HepG2 (cell line): ENCODE measurements around the gene PRR35. TPM values are rescaled to one million over a fixed set of nuclear protein-coding genes. Genes with fewer than 3 reads are reported as not detected.

Source experiments
- ATF7-NPFF ChIP-seq: sonication (generic); formaldehyde crosslinking; IDR thresholded peaks from 2 replicates; pipeline ENCODE4 v1.8.1; 2023; ENCODE audit warnings: mild to moderate bottlenecking, low read depth, missing genetic modification reagents, moderate library complexity
- CEBPZ ChIP-seq: IDR thresholded peaks from 2 replicates; pipeline ENCODE4 v1.6.1; 2012; ENCODE audit warnings: low read length, improper control_type of control experiment
- CTCF ChIP-seq: sonication (generic); formaldehyde crosslinking; IDR thresholded peaks from 2 replicates; pipeline ENCODE4 v1.5.0; 2020; ENCODE audit warnings: mild to moderate bottlenecking, missing genetic modification reagents, moderate library complexity
- DMAP1 ChIP-seq: IDR thresholded peaks from 2 replicates; pipeline ENCODE4 v1.6.1; 2016
- HNF4A ChIP-seq: sonication (generic); formaldehyde crosslinking; IDR thresholded peaks from 2 replicates; pipeline ENCODE4 v1.4.0; 2020; ENCODE audit warnings: missing genetic modification reagents
- KLF13 ChIP-seq: sonication (generic); formaldehyde crosslinking; IDR thresholded peaks from 2 replicates; pipeline ENCODE4 v1.4.0; 2020; ENCODE audit warnings: mild to moderate bottlenecking, missing genetic modification reagents
- SALL1 ChIP-seq: sonication (generic); formaldehyde crosslinking; IDR thresholded peaks from 2 replicates; pipeline ENCODE4 v1.8.0; 2022; ENCODE audit warnings: mild to moderate bottlenecking, missing genetic modification reagents
- SNAPC5 ChIP-seq: sonication (generic); formaldehyde crosslinking; IDR thresholded peaks from 2 replicates; pipeline ENCODE4 v1.8.1; 2023; ENCODE audit warnings: mild to moderate bottlenecking, missing genetic modification reagents, borderline replicate concordance
- SRSF1 ChIP-seq: fragments of 200-400 bp; formaldehyde crosslinking; optimal IDR thresholded peaks from 2 replicates; pipeline ENCODE3; 2017; ENCODE audit warnings: mild to moderate bottlenecking, low read depth, low read length, moderate library complexity
- THAP11 ChIP-seq: IDR thresholded peaks from 2 replicates; pipeline ENCODE4 v1.6.1; 2016; ENCODE audit warnings: missing biosample characterization, missing genetic modification reagents
- ZBTB42 ChIP-seq: sonication (generic); formaldehyde crosslinking; IDR thresholded peaks from 2 replicates; pipeline ENCODE4 v1.5.0; 2020; ENCODE audit warnings: mild to moderate bottlenecking, missing genetic modification reagents
- ZBTB43 ChIP-seq: sonication (generic); formaldehyde crosslinking; conservative IDR thresholded peaks from 2 replicates; pipeline ENCODE4 v1.4.0; 2020; ENCODE audit warnings: missing genetic modification reagents
- ZBTB7A ChIP-seq: sonication (generic); formaldehyde crosslinking; IDR thresholded peaks from 2 replicates; pipeline ENCODE4 v1.8.0; 2022; ENCODE audit warnings: mild to moderate bottlenecking, missing genetic modification reagents
- ZNF205 ChIP-seq: IDR thresholded peaks from 2 replicates; pipeline ENCODE4 v1.6.1; 2018; ENCODE audit warnings: missing biosample characterization, missing genetic modification reagents
- ZNF546 ChIP-seq: sonication (generic); formaldehyde crosslinking; conservative IDR thresholded peaks from 2 replicates; pipeline ENCODE4 v1.8.1; 2023; ENCODE audit warnings: mild to moderate bottlenecking, missing genetic modification reagents
- ZSCAN20 ChIP-seq: sonication (generic); formaldehyde crosslinking; IDR thresholded peaks from 2 replicates; pipeline ENCODE4 v1.4.0; 2020; ENCODE audit warnings: missing genetic modification reagents, mild to moderate bottlenecking, borderline replicate concordance
- polyA plus RNA-seq, 8 experiments: library from polyadenylated mRNA; depleted of rRNA in 3 of 8; stranded (reverse) in 7 of 8; unstranded in 1 of 8; fragments of >200 nt; fragmentation: Illumina TruSeq in 4 of 8; extraction: Trizol in 4 of 8; gene quantifications; 2 replicates each; pipeline versions ENCODE4 v1.2.1 to v1.2.3, GENCODE V29; 2011 to 2016; ENCODE audit warnings: low read depth in 4 of 8, missing spikeins in 1 of 8, mixed read lengths in 1 of 8; ENCODE audit not compliant: insufficient read depth in 1 of 8
- total RNA-seq, 5 experiments: library from RNA; depleted of rRNA; stranded (reverse); fragments of >200 nt; fragmentation: Illumina TruSeq; extraction: Trizol; gene quantifications; 2 replicates each; pipeline ENCODE4 v1.2.3, GENCODE V29; 2016; ENCODE audit warnings: low read depth in 1 of 5
- TF ChIP-seq, protein P1 (sequence below): IDR thresholded peaks from 2 replicates; pipeline ENCODE4 v1.6.1; 2016; ENCODE audit warnings: low read depth, borderline replicate concordance
- TF ChIP-seq, protein P2 (sequence below): sonication (generic); IDR thresholded peaks from 2 replicates; pipeline ENCODE4 v1.6.1; 2016; ENCODE audit warnings: low read depth, borderline replicate concordance
- TF ChIP-seq, protein P3 (sequence below): sonication (generic); formaldehyde crosslinking; IDR thresholded peaks from 2 replicates; pipeline ENCODE4 v1.5.1; 2020; ENCODE audit warnings: mild to moderate bottlenecking, moderate library complexity, missing genetic modification reagents

PRR35 gene
- total and polyA plus RNA-seq, 2 of the 13 experiments (the other 11 are each of a cell fraction or from before 2014, with no cell fraction given) = 0.07 to 0.16 TPM

GRCh38 chr16:527015-527903, 32.9 kb upstream of the PRR35 start, which contains the start of gene CAPN15 (continued):
- TF ChIP-seq SNAPC5 (CRISPR knock-in tag) (no peak), CEBPZ (no peak), ZBTB7A (CRISPR knock-in tag) (no peak), KLF13 (CRISPR knock-in tag) (no peak), ZSCAN20 (CRISPR knock-in tag) (peak; percentile 69; the same call in 1 of the 2 replicates), SALL1 (peak; percentile 72), ZBTB43 (CRISPR knock-in tag) (peak; percentile 18; the same call in 1 of the 2 replicates), CTCF (CRISPR knock-in tag) (0 out of 2 replicates have a peak, but pooled peaks have one; percentile 12), ZNF205 (CRISPR knock-in tag) (0 out of 2 replicates have a peak, but pooled peaks have one; percentile 22), HNF4A (CRISPR knock-in tag) (no peak), ATF7-NPFF (CRISPR knock-in tag) (peak; percentile 48; the same call in 1 of the 2 replicates), SRSF1 (peak; percentile 15), DMAP1 (peak; percentile 78; the same call in 1 of the 2 replicates), ZBTB42 (CRISPR knock-in tag) (no peak), THAP11 (peak; percentile 98), ZNF546 (CRISPR knock-in tag) (no peak)
- TF ChIP-seq, protein P1, sequence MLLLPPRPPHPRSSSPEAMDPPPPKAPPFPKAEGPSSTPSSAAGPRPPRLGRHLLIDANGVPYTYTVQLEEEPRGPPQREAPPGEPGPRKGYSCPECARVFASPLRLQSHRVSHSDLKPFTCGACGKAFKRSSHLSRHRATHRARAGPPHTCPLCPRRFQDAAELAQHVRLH (CRISPR knock-in tag) = peak; percentile 77; the same call in 1 of the 2 replicates
- TF ChIP-seq, protein P2, sequence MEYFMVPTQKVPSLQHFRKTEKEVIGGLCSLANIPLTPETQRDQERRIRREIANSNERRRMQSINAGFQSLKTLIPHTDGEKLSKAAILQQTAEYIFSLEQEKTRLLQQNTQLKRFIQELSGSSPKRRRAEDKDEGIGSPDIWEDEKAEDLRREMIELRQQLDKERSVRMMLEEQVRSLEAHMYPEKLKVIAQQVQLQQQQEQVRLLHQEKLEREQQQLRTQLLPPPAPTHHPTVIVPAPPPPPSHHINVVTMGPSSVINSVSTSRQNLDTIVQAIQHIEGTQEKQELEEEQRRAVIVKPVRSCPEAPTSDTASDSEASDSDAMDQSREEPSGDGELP = no peak; the same call in 1 of the 2 replicates
- TF ChIP-seq, protein P3, sequence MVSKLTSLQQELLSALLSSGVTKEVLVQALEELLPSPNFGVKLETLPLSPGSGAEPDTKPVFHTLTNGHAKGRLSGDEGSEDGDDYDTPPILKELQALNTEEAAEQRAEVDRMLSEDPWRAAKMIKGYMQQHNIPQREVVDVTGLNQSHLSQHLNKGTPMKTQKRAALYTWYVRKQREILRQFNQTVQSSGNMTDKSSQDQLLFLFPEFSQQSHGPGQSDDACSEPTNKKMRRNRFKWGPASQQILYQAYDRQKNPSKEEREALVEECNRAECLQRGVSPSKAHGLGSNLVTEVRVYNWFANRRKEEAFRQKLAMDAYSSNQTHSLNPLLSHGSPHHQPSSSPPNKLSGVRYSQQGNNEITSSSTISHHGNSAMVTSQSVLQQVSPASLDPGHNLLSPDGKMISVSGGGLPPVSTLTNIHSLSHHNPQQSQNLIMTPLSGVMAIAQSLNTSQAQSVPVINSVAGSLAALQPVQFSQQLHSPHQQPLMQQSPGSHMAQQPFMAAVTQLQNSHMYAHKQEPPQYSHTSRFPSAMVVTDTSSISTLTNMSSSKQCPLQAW (CRISPR knock-in tag) = no peak; the same call in 1 of the 2 replicates
